SU-DHL-6 (cell line): ENCODE measurements around the gene AK1.

Source experiments
- H2AFZ ChIP-seq: fragments of 200-600 bp; sonication (generic); 2 replicates; pipeline ENCODE4 v1.6.1; 2014; ENCODE audit warnings: low read depth, mild to moderate bottlenecking, moderate library complexity, mixed read lengths, antibody characterized with exemption, low read length; ENCODE audit not compliant: severe bottlenecking
- H3F3A ChIP-seq: fragments of 200-600 bp; shearing (Covaris generic); 2 replicates; pipeline ENCODE4 v1.6.0; 2016; ENCODE audit warnings: antibody characterized with exemption, mild to moderate bottlenecking; ENCODE audit not compliant: insufficient read depth
- H3K27ac ChIP-seq: fragments of 200-600 bp; sonication (generic); 2 replicates; pipeline ENCODE4 v1.5.1; 2016; ENCODE audit warnings: low read depth, mild to moderate bottlenecking, low read length, moderate library complexity, mixed read lengths
- H3K27me3 ChIP-seq: fragments of 200-600 bp; sonication (generic), shearing (Covaris generic); 2 replicates; pipeline ENCODE4 v1.6.0; 2014; ENCODE audit warnings: mild to moderate bottlenecking, low read length
- H3K36me3 ChIP-seq: fragments of 200-600 bp; sonication (generic); 2 replicates; pipeline ENCODE4 v1.6.1; 2014; ENCODE audit warnings: mild to moderate bottlenecking, low read length, mixed read lengths
- H3K4me2 ChIP-seq: fragments of 300-600, 200-600 bp; shearing (Covaris generic), sonication (generic); 2 replicates; pipeline ENCODE4 v1.6.0; 2014; ENCODE audit warnings: low read length, low read depth, mild to moderate bottlenecking; ENCODE audit not compliant: poor library complexity, severe bottlenecking
- H3K4me3 ChIP-seq: fragments of 200-600 bp; sonication (generic); 2 replicates; pipeline ENCODE4 v1.5.1; 2014; ENCODE audit warnings: antibody characterized with exemption, low read length, mild to moderate bottlenecking, mixed read lengths; ENCODE audit not compliant: insufficient read depth, poor library complexity, severe bottlenecking
- H3K79me2 ChIP-seq: fragments of 200-600 bp; sonication (generic); 2 replicates; pipeline ENCODE4 v1.6.1; 2014; ENCODE audit warnings: mild to moderate bottlenecking, low read length, moderate library complexity; ENCODE audit not compliant: insufficient read depth
- H3K9ac ChIP-seq: fragments of 200-600 bp; sonication (generic); 2 replicates; pipeline ENCODE4 v1.7.0; 2014; ENCODE audit warnings: mild to moderate bottlenecking, low read length
- H3K9me2 ChIP-seq: fragments of 200-600 bp; sonication (generic); replicated peaks from 2 replicates; pipeline ENCODE4 v1.6.1; 2014; ENCODE audit warnings: low read length; ENCODE audit not compliant: insufficient read depth
- H3K9me3 ChIP-seq: fragments of 200-600 bp; sonication (generic); 2 replicates; pipeline ENCODE4 v1.6.1; 2014; ENCODE audit warnings: low read length, mixed read lengths; ENCODE audit not compliant: insufficient read depth
- H4K20me1 ChIP-seq: fragments of 200-600 bp; sonication (generic); 2 replicates; pipeline ENCODE4 v1.6.1; 2014; ENCODE audit warnings: low read depth, mild to moderate bottlenecking, antibody characterized with exemption, low read length, moderate library complexity, mixed read lengths
- CTCF ChIP-seq: fragments of 200-600 bp; sonication (generic); IDR thresholded peaks from one replicate; pipeline ENCODE4 v1.5.1; 2017; ENCODE audit warnings: antibody characterized with exemption, mild to moderate bottlenecking, low read length, moderate library complexity; ENCODE audit not compliant: insufficient read depth, poor library complexity, severe bottlenecking
- EZH2phosphoT487 ChIP-seq: fragments of 200-600 bp; sonication (generic), shearing (Covaris generic); conservative IDR thresholded peaks from 2 replicates; pipeline ENCODE4 v1.6.1; 2018; ENCODE audit warnings: mild to moderate bottlenecking, antibody characterized with exemption, low read length, moderate library complexity, mixed read lengths

Gene AK1

GRCh38 chr9:127924736-127925444, 47.4 kb upstream of the AK1 start:
- Histone ChIP-seq H3F3A (peaks cover 1% of the 10 kb centered on the region; the same call in 1 of the 2 replicates), H3K9ac (no peak overlapping the region), H3K27me3 (no peaks in the 10 kb centered on the region), H3K9me3 (no peaks in the 10 kb centered on the region), H4K20me1 (no peaks in the 10 kb centered on the region), H3K79me2 (no peaks in the 10 kb centered on the region), H3K36me3 (no peaks in the 10 kb centered on the region), H3K4me2 (no peak overlapping the region), H3K27ac (no peak overlapping the region), H2AFZ (no peak overlapping the region), H3K9me2 (no peaks in the 10 kb centered on the region), H3K4me3 (no peak overlapping the region)
- TF ChIP-seq CTCF (no peak), EZH2phosphoT487 (no peak)

DNA sequence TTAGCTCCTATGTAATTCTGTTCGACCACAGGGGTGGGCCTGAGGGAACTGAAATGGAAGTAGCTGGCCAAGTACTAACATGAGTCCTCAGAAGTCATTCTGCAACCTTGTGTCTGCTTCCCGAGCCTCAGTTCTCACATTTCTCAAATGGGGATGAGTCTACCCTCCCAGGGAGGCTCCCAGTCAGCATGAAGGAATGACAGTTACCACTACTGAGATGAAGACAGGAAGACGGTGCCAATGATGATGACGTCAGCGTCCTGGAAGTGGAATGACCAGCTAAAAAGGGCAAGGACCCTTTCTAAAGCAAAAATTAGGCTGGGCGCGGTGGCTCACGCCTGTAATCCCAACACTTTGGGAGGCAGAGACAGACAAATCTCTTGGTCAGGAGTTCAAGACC, 46.3 kb upstream of the AK1 start:
- no peak for TF ChIP-seq EZH2phosphoT487
- no peak for TF ChIP-seq CTCF
- Histone ChIP-seq H3K9ac (no peak overlapping the region), H3K79me2 (no peaks in the 10 kb centered on the region), H3K4me3 (no peak overlapping the region), H3K9me2 (no peaks in the 10 kb centered on the region), H3K36me3 (no peaks in the 10 kb centered on the region), H2AFZ (no peak overlapping the region), H3K9me3 (no peaks in the 10 kb centered on the region), H3K27ac (no peak overlapping the region), H4K20me1 (no peaks in the 10 kb centered on the region), H3F3A (no peaks in the 10 kb centered on the region), H3K27me3 (no peaks in the 10 kb centered on the region), H3K4me2 (no peak overlapping the region)

DNA sequence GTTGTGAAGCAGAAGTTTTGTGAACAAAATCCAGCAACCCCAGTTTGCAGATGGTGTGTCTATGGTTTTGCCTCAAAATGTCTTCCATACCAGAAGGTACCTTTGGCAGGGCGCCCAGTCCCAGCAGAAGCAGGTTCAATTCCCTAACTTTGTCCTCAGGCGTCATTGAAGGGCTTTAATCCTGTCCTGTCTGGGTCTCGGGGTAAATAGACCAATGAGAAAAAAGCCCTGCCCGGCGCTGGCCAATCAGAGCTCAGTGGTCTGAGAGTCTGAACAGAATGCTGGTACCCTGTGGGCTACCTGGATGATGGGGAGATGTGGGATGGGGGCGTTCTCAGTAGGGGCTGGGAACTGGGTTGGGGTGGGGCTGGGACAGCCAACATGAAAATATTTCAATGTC, 45.6 kb upstream of the AK1 start:
- Histone ChIP-seq H3F3A (no peaks in the 10 kb centered on the region), H2AFZ (no peak overlapping the region), H3K27ac (no peak overlapping the region), H3K9me3 (no peaks in the 10 kb centered on the region), H3K79me2 (no peaks in the 10 kb centered on the region), H3K27me3 (no peaks in the 10 kb centered on the region), H3K4me3 (no peak overlapping the region), H3K9me2 (no peaks in the 10 kb centered on the region), H3K9ac (no peak overlapping the region), H3K36me3 (no peaks in the 10 kb centered on the region), H4K20me1 (no peaks in the 10 kb centered on the region), H3K4me2 (no peak overlapping the region)
- no peak for TF ChIP-seq CTCF
